ENCODE data around the gene PRKAR2B. TPM values are rescaled to one million over a fixed set of nuclear protein-coding genes. Genes with fewer than 3 reads are reported as not detected.

Gene PRKAR2B
- total and polyA plus RNA-seq, 2 experiments from 2014 or later: 48.8 to 50.6 TPM

DNA sequence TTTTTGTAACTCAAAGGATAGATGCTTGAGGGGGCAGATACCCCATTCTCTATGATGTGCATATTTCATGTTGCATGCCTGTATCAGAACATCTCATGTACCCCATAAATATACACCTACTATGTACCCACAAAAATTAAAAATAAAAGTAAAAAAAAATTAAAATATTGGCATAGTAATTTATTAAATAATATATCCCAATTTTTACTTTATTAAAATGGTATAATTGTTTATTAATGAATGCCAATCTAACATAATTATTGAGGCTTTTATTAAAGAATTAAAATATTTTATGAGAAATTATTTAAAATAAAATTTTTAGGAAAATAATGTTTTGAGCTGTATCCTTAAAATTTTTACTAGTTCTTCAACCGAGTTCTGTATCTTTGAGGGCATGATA is 105.4 kb downstream of the PRKAR2B start (continued):
- TF ChIP-seq, protein P1, sequence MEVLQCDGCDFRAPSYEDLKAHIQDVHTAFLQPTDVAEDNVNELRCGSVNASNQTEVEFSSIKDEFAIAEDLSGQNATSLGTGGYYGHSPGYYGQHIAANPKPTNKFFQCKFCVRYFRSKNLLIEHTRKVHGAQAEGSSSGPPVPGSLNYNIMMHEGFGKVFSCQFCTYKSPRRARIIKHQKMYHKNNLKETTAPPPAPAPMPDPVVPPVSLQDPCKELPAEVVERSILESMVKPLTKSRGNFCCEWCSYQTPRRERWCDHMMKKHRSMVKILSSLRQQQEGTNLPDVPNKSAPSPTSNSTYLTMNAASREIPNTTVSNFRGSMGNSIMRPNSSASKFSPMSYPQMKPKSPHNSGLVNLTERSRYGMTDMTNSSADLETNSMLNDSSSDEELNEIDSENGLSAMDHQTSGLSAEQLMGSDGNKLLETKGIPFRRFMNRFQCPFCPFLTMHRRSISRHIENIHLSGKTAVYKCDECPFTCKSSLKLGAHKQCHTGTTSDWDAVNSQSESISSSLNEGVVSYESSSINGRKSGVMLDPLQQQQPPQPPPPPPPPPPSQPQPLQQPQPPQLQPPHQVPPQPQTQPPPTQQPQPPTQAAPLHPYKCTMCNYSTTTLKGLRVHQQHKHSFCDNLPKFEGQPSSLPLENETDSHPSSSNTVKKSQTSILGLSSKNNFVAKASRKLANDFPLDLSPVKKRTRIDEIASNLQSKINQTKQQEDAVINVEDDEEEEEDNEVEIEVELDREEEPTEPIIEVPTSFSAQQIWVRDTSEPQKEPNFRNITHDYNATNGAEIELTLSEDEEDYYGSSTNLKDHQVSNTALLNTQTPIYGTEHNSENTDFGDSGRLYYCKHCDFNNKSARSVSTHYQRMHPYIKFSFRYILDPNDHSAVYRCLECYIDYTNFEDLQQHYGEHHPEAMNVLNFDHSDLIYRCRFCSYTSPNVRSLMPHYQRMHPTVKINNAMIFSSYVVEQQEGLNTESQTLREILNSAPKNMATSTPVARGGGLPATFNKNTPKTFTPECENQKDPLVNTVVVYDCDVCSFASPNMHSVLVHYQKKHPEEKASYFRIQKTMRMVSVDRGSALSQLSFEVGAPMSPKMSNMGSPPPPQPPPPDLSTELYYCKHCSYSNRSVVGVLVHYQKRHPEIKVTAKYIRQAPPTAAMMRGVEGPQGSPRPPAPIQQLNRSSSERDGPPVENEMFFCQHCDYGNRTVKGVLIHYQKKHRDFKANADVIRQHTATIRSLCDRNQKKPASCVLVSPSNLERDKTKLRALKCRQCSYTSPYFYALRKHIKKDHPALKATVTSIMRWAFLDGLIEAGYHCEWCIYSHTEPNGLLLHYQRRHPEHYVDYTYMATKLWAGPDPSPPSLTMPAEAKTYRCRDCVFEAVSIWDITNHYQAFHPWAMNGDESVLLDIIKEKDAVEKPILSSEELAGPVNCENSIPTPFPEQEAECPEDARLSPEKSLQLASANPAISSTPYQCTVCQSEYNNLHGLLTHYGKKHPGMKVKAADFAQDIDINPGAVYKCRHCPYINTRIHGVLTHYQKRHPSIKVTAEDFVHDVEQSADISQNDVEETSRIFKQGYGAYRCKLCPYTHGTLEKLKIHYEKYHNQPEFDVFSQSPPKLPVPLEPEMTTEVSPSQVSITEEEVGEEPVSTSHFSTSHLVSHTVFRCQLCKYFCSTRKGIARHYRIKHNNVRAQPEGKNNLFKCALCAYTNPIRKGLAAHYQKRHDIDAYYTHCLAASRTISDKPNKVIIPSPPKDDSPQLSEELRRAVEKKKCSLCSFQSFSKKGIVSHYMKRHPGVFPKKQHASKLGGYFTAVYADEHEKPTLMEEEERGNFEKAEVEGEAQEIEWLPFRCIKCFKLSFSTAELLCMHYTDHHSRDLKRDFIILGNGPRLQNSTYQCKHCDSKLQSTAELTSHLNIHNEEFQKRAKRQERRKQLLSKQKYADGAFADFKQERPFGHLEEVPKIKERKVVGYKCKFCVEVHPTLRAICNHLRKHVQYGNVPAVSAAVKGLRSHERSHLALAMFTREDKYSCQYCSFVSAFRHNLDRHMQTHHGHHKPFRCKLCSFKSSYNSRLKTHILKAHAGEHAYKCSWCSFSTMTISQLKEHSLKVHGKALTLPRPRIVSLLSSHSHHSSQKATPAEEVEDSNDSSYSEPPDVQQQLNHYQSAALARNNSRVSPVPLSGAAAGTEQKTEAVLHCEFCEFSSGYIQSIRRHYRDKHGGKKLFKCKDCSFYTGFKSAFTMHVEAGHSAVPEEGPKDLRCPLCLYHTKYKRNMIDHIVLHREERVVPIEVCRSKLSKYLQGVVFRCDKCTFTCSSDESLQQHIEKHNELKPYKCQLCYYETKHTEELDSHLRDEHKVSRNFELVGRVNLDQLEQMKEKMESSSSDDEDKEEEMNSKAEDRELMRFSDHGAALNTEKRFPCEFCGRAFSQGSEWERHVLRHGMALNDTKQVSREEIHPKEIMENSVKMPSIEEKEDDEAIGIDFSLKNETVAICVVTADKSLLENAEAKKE (CRISPR knock-in tag; IDR thresholded peaks at IDR 0.05): no peak
- TF ChIP-seq EZH2 (IDR thresholded peaks at IDR 0.05; ENCODE audit: low read depth, unreplicated experiment) (no peak), POLR2AphosphoS5 (IDR thresholded peaks at IDR 0.05; ENCODE audit: low read depth) (no peak), CREB1 (CRISPR knock-in tag; IDR thresholded peaks at IDR 0.05; ENCODE audit: low read depth) (no peak), EZH2phosphoT487 (IDR thresholded peaks at IDR 0.05; ENCODE audit: unreplicated experiment) (no peak), JUNB (IDR thresholded peaks at IDR 0.05; ENCODE audit: unreplicated experiment) (no peak)

DNA sequence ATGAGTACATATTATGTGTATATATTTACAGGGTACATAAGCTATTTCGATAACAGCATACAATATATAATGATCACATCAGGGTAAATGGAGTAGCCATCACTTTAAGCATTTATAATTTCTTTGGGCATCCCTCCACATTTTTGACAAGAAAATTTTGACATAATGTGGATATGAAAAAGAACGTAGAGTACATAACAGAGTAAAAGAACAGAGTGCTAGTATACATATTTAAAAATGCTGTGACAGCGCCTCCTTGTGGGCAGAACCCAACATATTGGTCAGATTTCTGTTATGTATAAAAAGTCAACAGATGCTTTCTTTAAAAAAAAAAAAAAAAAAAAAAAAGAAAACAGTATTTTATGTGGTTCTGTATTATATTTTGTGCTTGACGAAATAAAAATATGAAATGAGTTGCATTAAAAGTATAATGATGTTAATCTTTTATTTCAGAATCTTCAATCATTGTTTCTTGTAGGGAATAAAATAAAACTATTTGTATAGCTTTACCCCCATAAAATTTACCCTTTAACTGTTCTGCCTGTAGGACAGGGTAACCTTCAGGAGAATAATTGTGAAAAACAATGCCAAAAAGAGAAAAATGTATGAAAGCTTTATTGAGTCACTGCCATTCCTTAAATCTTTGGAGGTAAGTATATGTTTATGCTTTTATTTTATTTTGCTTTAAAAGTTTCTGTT is 106.0 kb downstream of the PRKAR2B start:
- H3K4me2 ChIP-seq: no peak overlapping the region
- H3K4me1 ChIP-seq (ENCODE audit: insufficient read depth): peaks cover 20% of the 10 kb centered on the region
- H3K9me2 ChIP-seq (ENCODE audit: insufficient read depth): no peaks in the 10 kb centered on the region
- DNase-seq (ENCODE audit: low spot score) (peak; percentile 72), ATAC-seq (no peak)
- Mint-ChIP-seq H3K27ac (no peak overlapping the region), H3K4me1 (peaks cover 17% of the 10 kb centered on the region; the same call in 2 of the 3 replicates), H3K4me3 (no peak overlapping the region), H3K27me3 (ENCODE audit: insufficient read depth, low read depth, poor library complexity) (peaks cover 2% of the 10 kb centered on the region), H3K36me3 (ENCODE audit: low read depth) (peaks cover 3% of the 10 kb centered on the region), H3K9me3 (no peaks in the 10 kb centered on the region)
- no peaks in the 10 kb centered on the region for H3K79me2 ChIP-seq (replicated peaks; ENCODE audit: insufficient read depth)
- TF ChIP-seq, protein P2, sequence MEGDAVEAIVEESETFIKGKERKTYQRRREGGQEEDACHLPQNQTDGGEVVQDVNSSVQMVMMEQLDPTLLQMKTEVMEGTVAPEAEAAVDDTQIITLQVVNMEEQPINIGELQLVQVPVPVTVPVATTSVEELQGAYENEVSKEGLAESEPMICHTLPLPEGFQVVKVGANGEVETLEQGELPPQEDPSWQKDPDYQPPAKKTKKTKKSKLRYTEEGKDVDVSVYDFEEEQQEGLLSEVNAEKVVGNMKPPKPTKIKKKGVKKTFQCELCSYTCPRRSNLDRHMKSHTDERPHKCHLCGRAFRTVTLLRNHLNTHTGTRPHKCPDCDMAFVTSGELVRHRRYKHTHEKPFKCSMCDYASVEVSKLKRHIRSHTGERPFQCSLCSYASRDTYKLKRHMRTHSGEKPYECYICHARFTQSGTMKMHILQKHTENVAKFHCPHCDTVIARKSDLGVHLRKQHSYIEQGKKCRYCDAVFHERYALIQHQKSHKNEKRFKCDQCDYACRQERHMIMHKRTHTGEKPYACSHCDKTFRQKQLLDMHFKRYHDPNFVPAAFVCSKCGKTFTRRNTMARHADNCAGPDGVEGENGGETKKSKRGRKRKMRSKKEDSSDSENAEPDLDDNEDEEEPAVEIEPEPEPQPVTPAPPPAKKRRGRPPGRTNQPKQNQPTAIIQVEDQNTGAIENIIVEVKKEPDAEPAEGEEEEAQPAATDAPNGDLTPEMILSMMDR (conservative IDR thresholded peaks at IDR 0.05; ENCODE audit: low read depth in 2 of 2): peak; percentile 66 to 84
- no peak for TF ChIP-seq POLR2AphosphoS5 (IDR thresholded peaks at IDR 0.05; ENCODE audit: low read depth)
- H2AFZ ChIP-seq: no peak overlapping the region
- no peak overlapping the region for H3K4me3 ChIP-seq
- H3K27ac ChIP-seq (ENCODE audit: low read depth): no peak overlapping the region
- H3K36me3 ChIP-seq (ENCODE audit: insufficient read depth): no peaks in the 10 kb centered on the region
- H3K27me3 ChIP-seq (ENCODE audit: insufficient read depth): no peaks in the 10 kb centered on the region
- no peaks in the 10 kb centered on the region for H4K20me1 ChIP-seq (replicated peaks; ENCODE audit: insufficient read depth)
- no peaks in the 10 kb centered on the region for H3F3A ChIP-seq (replicated peaks; ENCODE audit: low read depth)

Data from GM23338 (cell line).